Mesenchymal stem cell (in vitro differentiated cells and primary cell): ENCODE data around the gene TMEM17. TPM values are rescaled to one million over a fixed set of nuclear protein-coding genes. Genes with fewer than 3 reads are reported as not detected.

Source experiments
- DNase-seq: peaks from one replicate; pipeline ENCODE4 v3.0.0-alpha.2; 2013
- H2AFZ ChIP-seq: one replicate; pipeline ENCODE4 v1.6.1; 2013; ENCODE audit warnings: low read depth, mild to moderate bottlenecking, control low read depth, inconsistent platforms, low read length, moderate library complexity
- H2AK5ac ChIP-seq: 2 replicates; pipeline ENCODE4 v1.6.1; 2013; ENCODE audit warnings: low read length, moderate library complexity, mild to moderate bottlenecking, inconsistent platforms; ENCODE audit not compliant: severe bottlenecking
- H2BK120ac ChIP-seq: one replicate; pipeline ENCODE4 v1.6.1; 2013; ENCODE audit warnings: low read depth, mild to moderate bottlenecking, inconsistent platforms, low read length, moderate library complexity
- H2BK12ac ChIP-seq, 2 experiments: one replicate each; pipeline ENCODE4 v1.6.1; 2013; ENCODE audit warnings: inconsistent platforms in 2 of 2, low read length in 2 of 2, mild to moderate bottlenecking in 2 of 2, moderate library complexity in 2 of 2, control low read depth in 1 of 2
- H2BK15ac ChIP-seq: one replicate; pipeline ENCODE4 v1.6.1; 2013; ENCODE audit warnings: mild to moderate bottlenecking, low read depth, inconsistent platforms; ENCODE audit not compliant: poor library complexity, severe bottlenecking
- H2BK5ac ChIP-seq: 2 replicates; pipeline ENCODE4 v1.6.1; 2013; ENCODE audit warnings: low read depth, mild to moderate bottlenecking, low read length, control low read depth, inconsistent platforms; ENCODE audit not compliant: poor library complexity, severe bottlenecking
- H3K14ac ChIP-seq, 2 experiments: one replicate each; pipeline ENCODE4 v1.6.1; 2013; ENCODE audit warnings: inconsistent platforms in 2 of 2, low read length in 2 of 2, control low read depth in 1 of 2, mild to moderate bottlenecking in 1 of 2, moderate library complexity in 1 of 2
- H3K18ac ChIP-seq, 2 experiments: one replicate each; pipeline ENCODE4 v1.6.1; 2013; ENCODE audit warnings: inconsistent platforms in 2 of 2, low read length in 2 of 2, control low read depth in 1 of 2, low read depth in 1 of 2, mild to moderate bottlenecking in 1 of 2
- H3K23ac ChIP-seq, 2 experiments: one replicate each; pipeline ENCODE4 v1.6.1; 2013; ENCODE audit warnings: inconsistent platforms in 2 of 2, low read length in 2 of 2, mild to moderate bottlenecking in 2 of 2, moderate library complexity in 2 of 2, control low read depth in 1 of 2
- H3K27ac ChIP-seq: 2 replicates; pipeline ENCODE4 v1.5.1; 2013; ENCODE audit warnings: mild to moderate bottlenecking, moderate library complexity, low read length, control low read depth, inconsistent platforms; ENCODE audit not compliant: poor library complexity, severe bottlenecking
- H3K27me3 ChIP-seq, 2 experiments: 2 replicates each; pipeline versions ENCODE4 v1.6.1 to v1.7.0; 2013; ENCODE audit warnings: low read length in 2 of 2, mild to moderate bottlenecking in 2 of 2, moderate library complexity in 2 of 2, control low read depth in 1 of 2, inconsistent platforms in 1 of 2; ENCODE audit not compliant: control insufficient read depth in 1 of 2, insufficient read depth in 1 of 2
- H3K36me3 ChIP-seq, 2 experiments: 2 replicates each; pipeline versions ENCODE4 v1.6.1 to v1.7.0; 2013; ENCODE audit warnings: low read length in 2 of 2, control low read depth in 1 of 2, inconsistent platforms in 1 of 2, low read depth in 1 of 2, mild to moderate bottlenecking in 1 of 2; ENCODE audit not compliant: insufficient read depth in 2 of 2, control insufficient read depth in 1 of 2
- H3K4ac ChIP-seq, 2 experiments: one replicate each; pipeline ENCODE4 v1.6.1; 2013; ENCODE audit warnings: inconsistent platforms in 2 of 2, low read length in 2 of 2, mild to moderate bottlenecking in 2 of 2, moderate library complexity in 2 of 2, control low read depth in 1 of 2, low read depth in 1 of 2
- H3K4me1 ChIP-seq: 2 replicates; pipeline ENCODE4 v1.6.1; 2013; ENCODE audit warnings: low read depth, low read length, control low read depth; ENCODE audit not compliant: control insufficient read depth, insufficient read depth
- H3K4me2 ChIP-seq: 2 replicates; pipeline ENCODE4 v1.6.1; 2013; ENCODE audit warnings: low read length, mild to moderate bottlenecking, inconsistent platforms; ENCODE audit not compliant: poor library complexity, severe bottlenecking
- H3K4me3 ChIP-seq, 2 experiments: 2 replicates each; pipeline versions ENCODE4 v1.5.1 to v1.7.0; 2013; ENCODE audit warnings: low read length in 2 of 2, mild to moderate bottlenecking in 2 of 2, control low read depth in 1 of 2, low read depth in 1 of 2; ENCODE audit not compliant: insufficient read depth in 1 of 2
- H3K79me1 ChIP-seq: replicated peaks from 2 replicates; pipeline ENCODE4 v1.6.1; 2013; ENCODE audit warnings: mild to moderate bottlenecking, control low read depth, low read length, inconsistent platforms; ENCODE audit not compliant: poor library complexity, severe bottlenecking
- H3K9ac ChIP-seq: 2 replicates; pipeline ENCODE4 v1.7.0; 2013; ENCODE audit warnings: mild to moderate bottlenecking, low read length, moderate library complexity
- H3K9me3 ChIP-seq: 2 replicates; pipeline ENCODE4 v1.7.0; 2013; ENCODE audit warnings: mild to moderate bottlenecking, low read length; ENCODE audit not compliant: control insufficient read depth
- H4K8ac ChIP-seq: one replicate; pipeline ENCODE4 v1.6.1; 2013; ENCODE audit warnings: inconsistent platforms, mild to moderate bottlenecking, low read length, moderate library complexity
- H4K91ac ChIP-seq: one replicate; pipeline ENCODE4 v1.6.1; 2013; ENCODE audit warnings: mild to moderate bottlenecking, low read length, inconsistent platforms
- WGBS: methylation state at CpG from one replicate; pipeline ENCODE4 v1.1.7; 2013; ENCODE audit warnings: mixed read lengths; 5-methylcytosine and 5-hydroxymethylcytosine counted together
- polyA plus RNA-seq, 2 experiments: library from polyadenylated mRNA; stranded (reverse); fragments of 200-250 nt; gene quantifications; one replicate each; pipeline ENCODE4 v1.2.3, GENCODE V29; 2013

Gene TMEM17
- 2.8 TPM for polyA plus RNA-seq (2013, experiment 1 of 2)
- 2.8 TPM for polyA plus RNA-seq (2013, experiment 2 of 2)

DNA sequence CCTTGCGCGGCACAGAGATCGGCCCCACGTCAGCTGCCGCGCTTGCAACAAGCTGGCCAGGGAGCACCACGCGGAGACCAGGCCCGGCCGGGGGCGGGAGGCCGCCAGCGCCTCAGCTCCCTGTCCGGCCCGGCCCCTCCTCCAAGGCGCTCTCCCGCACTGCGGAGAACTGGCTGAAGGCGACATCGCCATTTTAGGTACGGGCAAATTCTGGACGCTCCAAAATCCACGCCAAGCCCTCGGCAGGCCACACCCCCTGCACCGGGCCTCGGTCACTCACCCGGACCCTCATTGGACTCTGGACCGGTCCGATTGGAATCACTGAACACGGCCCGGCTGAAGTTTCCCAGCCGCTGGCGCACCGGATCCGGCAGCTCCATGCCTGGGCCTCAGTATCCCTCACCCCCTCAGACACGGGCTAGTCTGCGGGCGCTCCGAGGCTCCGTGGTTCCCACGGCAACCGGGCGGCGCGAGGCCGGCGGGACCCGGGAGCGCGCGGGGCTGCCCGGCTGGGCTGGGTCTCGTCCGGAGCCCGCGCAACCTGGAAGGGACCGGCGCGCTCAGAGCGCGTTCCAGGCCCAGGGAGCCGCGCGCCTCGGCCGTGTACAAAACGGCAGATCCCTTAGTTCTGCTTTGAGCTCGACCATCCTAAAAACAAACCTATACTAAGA, at the start of gene TMEM17:
Gene TMEM17, minus strand, starts transcription at position 446 of the 671 bp plus-strand sequence. Its CDS starts 66 bp downstream, at position 380.
- 0% methylated on average over 49 of the region's 68 CpGs for WGBS
- Histone ChIP-seq H2BK12ac (peak within 1 kb of the TSS in 1 of 2 experiments; percentile 78), H3K4me3 (peak within 1 kb of the TSS; percentile 77)

GRCh38 chr2:62554440-62554839, 48.4 kb upstream of the TMEM17 start:
- Histone ChIP-seq H3K4me3 (no peak overlapping the region), H3K27me3 (no peaks in the 10 kb centered on the region), H3K18ac (no peak overlapping the region), H3K27ac (no peak overlapping the region), H2BK12ac (no peak overlapping the region), H2BK5ac (no peak overlapping the region), H3K9ac (no peak overlapping the region), H3K4ac (no peak overlapping the region), H3K23ac (no peak overlapping the region), H2AFZ (no peak overlapping the region), H3K4me1 (no peaks in the 10 kb centered on the region), H4K8ac (no peak overlapping the region), H3K4me2 (no peak overlapping the region), H3K14ac (no peak overlapping the region), H2AK5ac (no peak overlapping the region), H2BK120ac (no peak overlapping the region), H2BK15ac (no peak overlapping the region), H3K79me1 (no peaks in the 10 kb centered on the region), H4K91ac (no peak overlapping the region), H3K9me3 (no peaks in the 10 kb centered on the region), H3K36me3 (no peaks in the 10 kb centered on the region)
- DNase-seq, result no peak

More for the DNA sequence above, at the start of gene TMEM17:
- H3K9ac ChIP-seq, result peak within 1 kb of the TSS; percentile 93
- H3K36me3 ChIP-seq, result peaks cover 0 to 23% of the 10 kb centered on the region in 2 experiments
- H2BK120ac ChIP-seq, result peak within 1 kb of the TSS; percentile 54
- H2BK15ac ChIP-seq, result peak within 1 kb of the TSS; percentile 80
- H3K9me3 ChIP-seq, result no peaks in the 10 kb centered on the region
- no peak within 1 kb of the TSS for H3K23ac ChIP-seq
- no peak within 1 kb of the TSS for H2AK5ac ChIP-seq
- peak within 1 kb of the TSS in 1 of 2 experiments; percentile 91 for H3K4ac ChIP-seq
- peaks cover 4% of the 10 kb centered on the region for H3K79me1 ChIP-seq
- H4K8ac ChIP-seq, result peak within 1 kb of the TSS; percentile 89
- peak within 1 kb of the TSS in 1 of 2 experiments; percentile 60 for H3K14ac ChIP-seq
- H3K27me3 ChIP-seq, result no peaks in the 10 kb centered on the region
- DNase-seq, result peak; percentile 90
- H3K4me2 ChIP-seq, result peak within 1 kb of the TSS; percentile 83
- peak within 1 kb of the TSS; percentile 94 for H2AFZ ChIP-seq
- peak within 1 kb of the TSS; percentile 76 to 89 for H3K18ac ChIP-seq
- H2BK5ac ChIP-seq, result peak within 1 kb of the TSS; percentile 91
- H3K4me1 ChIP-seq, result no peaks in the 10 kb centered on the region
- peak within 1 kb of the TSS; percentile 72 for H4K91ac ChIP-seq
- peak within 1 kb of the TSS; percentile 93 for H3K27ac ChIP-seq

- Histone ChIP-seq H3K4me3 (no peak overlapping the region), H3K18ac (no peak overlapping the region), H2BK15ac (no peak overlapping the region), H3K27me3 (no peaks in the 10 kb centered on the region), H3K36me3 (no peaks in the 10 kb centered on the region), H2AFZ (no peak overlapping the region), H3K14ac (no peak overlapping the region), H3K9ac (no peak overlapping the region), H3K4ac (no peak overlapping the region), H2BK120ac (no peak overlapping the region), H3K9me3 (no peaks in the 10 kb centered on the region), H2BK5ac (no peak overlapping the region), H4K8ac (no peak overlapping the region), H3K4me2 (no peak overlapping the region), H4K91ac (no peak overlapping the region), H3K27ac (no peak overlapping the region), H3K79me1 (no peaks in the 10 kb centered on the region), H2AK5ac (no peak overlapping the region), H2BK12ac (no peak overlapping the region), H3K23ac (no peak overlapping the region), H3K4me1 (no peaks in the 10 kb centered on the region)
- DNase-seq, result no peak
- WGBS, result 100% methylated on average over 1 of the region's 2 CpGs
Observed at GRCh38 chr2:62550461-62550860, 44.5 kb upstream of the TMEM17 start.

DNA sequence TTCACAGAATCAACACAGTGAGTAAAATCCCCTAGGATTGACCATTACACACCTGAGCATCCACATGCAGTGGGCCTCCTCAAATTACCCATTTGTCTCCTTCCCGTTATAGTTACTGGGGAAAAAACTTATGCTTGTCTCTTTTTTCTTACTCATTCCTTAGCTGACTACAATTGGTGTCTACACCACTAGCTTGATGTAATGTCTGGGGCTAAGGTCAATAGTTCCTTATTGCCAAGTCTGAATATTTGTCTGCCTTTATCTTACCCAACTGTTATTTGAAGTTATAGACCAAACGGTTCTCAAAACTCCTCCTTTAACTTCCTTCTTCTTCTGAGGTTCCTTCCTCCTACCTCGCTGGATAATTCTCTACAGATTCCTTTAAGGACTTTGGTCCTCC, 41.9 kb upstream of the TMEM17 start:
- H3K23ac ChIP-seq, result no peak overlapping the region
- no peaks in the 10 kb centered on the region for H3K79me1 ChIP-seq
- no peak overlapping the region for H3K14ac ChIP-seq
- H3K9me3 ChIP-seq, result no peaks in the 10 kb centered on the region
- no peak overlapping the region for H3K9ac ChIP-seq
- H3K4me3 ChIP-seq, result no peak overlapping the region
- H4K91ac ChIP-seq, result no peak overlapping the region
- H3K18ac ChIP-seq, result no peak overlapping the region
- H4K8ac ChIP-seq, result no peak overlapping the region
- DNase-seq, result no peak
- no peaks in the 10 kb centered on the region for H3K4me1 ChIP-seq
- H3K36me3 ChIP-seq, result no peaks in the 10 kb centered on the region
- no peak overlapping the region for H2BK12ac ChIP-seq
- whole genome bisulfite sequencing, result 76% methylated on average over 2 of the region's 3 CpGs
- H2BK15ac ChIP-seq, result no peak overlapping the region
- no peak overlapping the region for H2AK5ac ChIP-seq
- no peak overlapping the region for H3K4ac ChIP-seq
- H2AFZ ChIP-seq, result no peak overlapping the region
- no peak overlapping the region for H3K27ac ChIP-seq
- H2BK5ac ChIP-seq, result no peak overlapping the region
- H3K27me3 ChIP-seq, result no peaks in the 10 kb centered on the region
- H3K4me2 ChIP-seq, result no peak overlapping the region
- no peak overlapping the region for H2BK120ac ChIP-seq
